T-helper 1 cell treated with Interleukin-12 subunit alpha and Interleukin-12 subunit beta and Interleukin-4 antibody, amounts not matched to agents 30 ng/mL and 1 ng/mL, for 36 hours (primary cell): ENCODE results near the gene TBC1D1. TPM values are rescaled to one million over a fixed set of nuclear protein-coding genes. Genes with fewer than 3 reads are reported as not detected.

ENCODE experiments used
- intact Hi-C: fragments of 100-400 bp; cut with micrococcal nuclease; formaldehyde crosslinking; loops from one replicate; pipeline ENCODE4 v1.15.1; 2024
- total RNA-seq: library from RNA; stranded (reverse); gene quantifications from 2 replicates; pipeline ENCODE4 v1.2.3, GENCODE V29; 2022

Gene TBC1D1
- total RNA-seq, 1 donor from 2014 or later = 65.2 TPM

GRCh38 chr4:38139187-38139586, 248.3 kb downstream of the TBC1D1 start:
- intact Hi-C loops = no loop called here

GRCh38 chr4:38140643-38141203, 249.8 kb downstream of the TBC1D1 start:
- intact Hi-C loops = no loop called here

- intact Hi-C loops = no loop called here
These were observed 251.1 kb downstream of the TBC1D1 start for GRCh38 chr4:38141808-38142500.

GRCh38 chr4:38144031-38144430, 253.1 kb downstream of the TBC1D1 start:
- intact Hi-C loops = no loop called here

GRCh38 chr4:38145033-38145678, 254.3 kb downstream of the TBC1D1 start:
- intact Hi-C loops = no loop called here

- intact Hi-C loops = no loop called here
These were observed 254.9 kb downstream of the TBC1D1 start for GRCh38 chr4:38145741-38146140.

GRCh38 chr4:38146383-38146782, 255.5 kb downstream of the TBC1D1 start:
- intact Hi-C loops = no loop called here

- intact Hi-C loops = no loop called here
These were observed 258.6 kb downstream of the TBC1D1 start for GRCh38 chr4:38149472-38149996.

- intact Hi-C loops = no loop called here
These were observed 259.2 kb downstream of the TBC1D1 start for GRCh38 chr4:38149997-38150671.

- intact Hi-C loops = no loop called here
These were observed 259.9 kb downstream of the TBC1D1 start for GRCh38 chr4:38150766-38151165.

GRCh38 chr4:38151873-38152272, 261.0 kb downstream of the TBC1D1 start:
- intact Hi-C loops = no loop called here

- intact Hi-C loops = no loop called here
These were observed 261.4 kb downstream of the TBC1D1 start for GRCh38 chr4:38152305-38152704.

GRCh38 chr4:38152721-38153386, 262.0 kb downstream of the TBC1D1 start:
- intact Hi-C loops = no loop called here

GRCh38 chr4:38153387-38153760, 262.5 kb downstream of the TBC1D1 start:
- intact Hi-C loops = no loop called here

GRCh38 chr4:38154252-38154651, 263.4 kb downstream of the TBC1D1 start:
- intact Hi-C loops = no loop called here

GRCh38 chr4:38154681-38155588, 264.1 kb downstream of the TBC1D1 start:
- intact Hi-C loops = no loop called here

GRCh38 chr4:38155589-38156294, 264.9 kb downstream of the TBC1D1 start:
- intact Hi-C loops = no loop called here

GRCh38 chr4:38157592-38157991, 266.7 kb downstream of the TBC1D1 start:
- intact Hi-C loops = no loop called here

GRCh38 chr4:38160487-38161207, 269.8 kb downstream of the TBC1D1 start:
- intact Hi-C loops = loop anchor here (1.0 kb wide), 6 partner anchors 17 to 729 kb away; no protein-coding TSS in a partner anchor
